Epithelial cell of proximal tubule (primary cell): ENCODE measurements around the gene SMTNL2. TPM values are rescaled to one million over a fixed set of nuclear protein-coding genes. Genes with fewer than 3 reads are reported as not detected.

Source experiments
- DNase-seq: peaks from one replicate; pipeline ENCODE4 v3.0.0-alpha.2; 2011; ENCODE audit warnings: low read depth
- H3K4me3 ChIP-seq: 2 replicates; pipeline ENCODE4 v1.5.1; 2011; ENCODE audit warnings: low read depth, mild to moderate bottlenecking, low read length
- CTCF ChIP-seq: conservative IDR thresholded peaks from 2 replicates; pipeline ENCODE4 v1.5.1; 2012; ENCODE audit warnings: low read depth, mild to moderate bottlenecking, low read length
- total RNA-seq: library from RNA; depleted of rRNA; stranded (reverse); fragments of >200 nt; gene quantifications from 2 replicates; pipeline ENCODE4 v1.2.3, GENCODE V29; 2015

SMTNL2 gene
- total RNA-seq, 1 donor from 2014 or later, result 1.3 TPM

- no peak overlapping the region for H3K4me3 ChIP-seq
- no peak for DNase-seq
- TF ChIP-seq CTCF, result no peak
Measured at GRCh38 chr17:4625181-4625617, 40.9 kb downstream of the SMTNL2 start.

- no peak for TF ChIP-seq CTCF
- no peak for DNase-seq
- no peak overlapping the region for H3K4me3 ChIP-seq
Measured at GRCh38 chr17:4626734-4627256, 42.5 kb downstream of the SMTNL2 start.

GRCh38 chr17:4631431-4631830 lies 47.1 kb downstream of the SMTNL2 start:
- no peak for DNase-seq
- TF ChIP-seq CTCF, result no peak
- H3K4me3 ChIP-seq, result no peak overlapping the region

- TF ChIP-seq CTCF, result no peak
- no peak for DNase-seq
Measured at GRCh38 chr17:4631836-4632580, 47.7 kb downstream of the SMTNL2 start.

GRCh38 chr17:4632581-4632920 lies 48.2 kb downstream of the SMTNL2 start:
- H3K4me3 ChIP-seq, result no peak overlapping the region
- no peak for TF ChIP-seq CTCF
- no peak for DNase-seq

More at GRCh38 chr17:4631836-4632580, 47.7 kb downstream of the SMTNL2 start:
- H3K4me3 ChIP-seq, result no peak overlapping the region

GRCh38 chr17:4633643-4634042 lies 49.3 kb downstream of the SMTNL2 start:
- no peak for TF ChIP-seq CTCF
- DNase-seq, result no peak
- H3K4me3 ChIP-seq, result no peak overlapping the region

- DNase-seq, result no peak
- no peak for TF ChIP-seq CTCF
- H3K4me3 ChIP-seq, result no peak overlapping the region
Measured at GRCh38 chr17:4634976-4635375, 50.6 kb downstream of the SMTNL2 start.
